Panc1 (cell line): ENCODE measurements around the gene OR2V1.
"Not testable (repeated sequence)": the region's sequence is repeated elsewhere in the genome, so short reads cannot be mapped to it uniquely, and the experiment has no call there.

Experiments
- POLR2AphosphoS5 ChIP-seq: IDR thresholded peaks from 2 replicates; pipeline ENCODE4 v1.6.1; 2012; ENCODE audit warnings: mild to moderate bottlenecking, low read depth, low read length, moderate library complexity
- REST ChIP-seq, 2 experiments: IDR thresholded peaks; 2 replicates each; pipeline ENCODE4 v1.6.1; 2011 to 2012; ENCODE audit warnings: low read depth in 2 of 2, control low read depth in 1 of 2, low read length in 1 of 2, mild to moderate bottlenecking in 1 of 2, moderate library complexity in 1 of 2; ENCODE audit not compliant: insufficient read depth in 1 of 2
- TCF7L2 ChIP-seq: IDR thresholded peaks from 2 replicates; pipeline ENCODE4 v1.6.1; 2011; ENCODE audit warnings: mild to moderate bottlenecking, low read depth, low read length, inconsistent platforms
- TF ChIP-seq, protein P1 (sequence below): fragments of 450-650 bp; IDR thresholded peaks from 2 replicates; pipeline ENCODE4 v1.5.1; 2017; ENCODE audit warnings: mild to moderate bottlenecking

DNA sequence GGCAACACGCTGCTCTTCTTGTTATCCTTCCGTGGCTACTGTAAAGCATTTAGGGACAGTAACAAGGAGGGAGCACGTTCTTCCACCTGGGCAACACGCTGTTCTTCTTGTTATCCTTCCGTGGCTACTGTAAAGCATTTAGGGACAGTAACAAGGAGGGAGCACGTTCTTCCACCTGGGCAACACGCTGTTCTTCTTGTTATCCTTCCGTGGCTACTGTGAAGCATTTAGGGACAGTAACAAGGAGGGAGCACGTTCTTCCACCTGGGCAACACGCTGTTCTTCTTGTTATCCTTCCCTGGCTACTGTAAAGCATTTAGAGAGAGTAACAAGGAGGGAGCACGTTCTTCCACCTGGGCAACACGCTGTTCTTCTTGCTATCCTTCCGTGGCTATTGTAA is 17.4 kb downstream of the OR2V1 start:
- TF ChIP-seq, protein P1, sequence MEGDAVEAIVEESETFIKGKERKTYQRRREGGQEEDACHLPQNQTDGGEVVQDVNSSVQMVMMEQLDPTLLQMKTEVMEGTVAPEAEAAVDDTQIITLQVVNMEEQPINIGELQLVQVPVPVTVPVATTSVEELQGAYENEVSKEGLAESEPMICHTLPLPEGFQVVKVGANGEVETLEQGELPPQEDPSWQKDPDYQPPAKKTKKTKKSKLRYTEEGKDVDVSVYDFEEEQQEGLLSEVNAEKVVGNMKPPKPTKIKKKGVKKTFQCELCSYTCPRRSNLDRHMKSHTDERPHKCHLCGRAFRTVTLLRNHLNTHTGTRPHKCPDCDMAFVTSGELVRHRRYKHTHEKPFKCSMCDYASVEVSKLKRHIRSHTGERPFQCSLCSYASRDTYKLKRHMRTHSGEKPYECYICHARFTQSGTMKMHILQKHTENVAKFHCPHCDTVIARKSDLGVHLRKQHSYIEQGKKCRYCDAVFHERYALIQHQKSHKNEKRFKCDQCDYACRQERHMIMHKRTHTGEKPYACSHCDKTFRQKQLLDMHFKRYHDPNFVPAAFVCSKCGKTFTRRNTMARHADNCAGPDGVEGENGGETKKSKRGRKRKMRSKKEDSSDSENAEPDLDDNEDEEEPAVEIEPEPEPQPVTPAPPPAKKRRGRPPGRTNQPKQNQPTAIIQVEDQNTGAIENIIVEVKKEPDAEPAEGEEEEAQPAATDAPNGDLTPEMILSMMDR = not testable (repeated sequence)
- TF ChIP-seq POLR2AphosphoS5; REST (IDR thresholded peaks at IDR 0.05; ENCODE audit: insufficient read depth in 1 of 2, low read depth in 2 of 2, low read length in 1 of 2); TCF7L2: not testable (repeated sequence)
